Erythroblast (primary cell): Measurements from ENCODE around the gene PPP1R13B.

Experiments
- GATA1 ChIP-seq: IDR thresholded peaks from 2 replicates; pipeline ENCODE4 v1.6.1; 2011; ENCODE audit warnings: low read depth, mild to moderate bottlenecking, control low read depth, low read length, moderate library complexity
- POLR2A ChIP-seq: IDR thresholded peaks from 2 replicates; pipeline ENCODE4 v1.6.1; 2011; ENCODE audit warnings: mild to moderate bottlenecking, low read length

GRCh38 chr14:103849151-103849886, 1.9 kb upstream of the PPP1R13B start:
- TF ChIP-seq POLR2A (no peak), GATA1 (no peak)
